C4-2B (cell line): ENCODE data around the gene RNF144A.

Experiments used
- ZFX ChIP-seq: fragments of 450-650 bp; IDR thresholded peaks from 2 replicates; pipeline ENCODE4 v1.6.1; 2017
- TF ChIP-seq, protein P1 (sequence below): fragments of 450-650 bp; conservative IDR thresholded peaks from 2 replicates; pipeline ENCODE4 v1.5.1; 2017; ENCODE audit warnings: mild to moderate bottlenecking

DNA sequence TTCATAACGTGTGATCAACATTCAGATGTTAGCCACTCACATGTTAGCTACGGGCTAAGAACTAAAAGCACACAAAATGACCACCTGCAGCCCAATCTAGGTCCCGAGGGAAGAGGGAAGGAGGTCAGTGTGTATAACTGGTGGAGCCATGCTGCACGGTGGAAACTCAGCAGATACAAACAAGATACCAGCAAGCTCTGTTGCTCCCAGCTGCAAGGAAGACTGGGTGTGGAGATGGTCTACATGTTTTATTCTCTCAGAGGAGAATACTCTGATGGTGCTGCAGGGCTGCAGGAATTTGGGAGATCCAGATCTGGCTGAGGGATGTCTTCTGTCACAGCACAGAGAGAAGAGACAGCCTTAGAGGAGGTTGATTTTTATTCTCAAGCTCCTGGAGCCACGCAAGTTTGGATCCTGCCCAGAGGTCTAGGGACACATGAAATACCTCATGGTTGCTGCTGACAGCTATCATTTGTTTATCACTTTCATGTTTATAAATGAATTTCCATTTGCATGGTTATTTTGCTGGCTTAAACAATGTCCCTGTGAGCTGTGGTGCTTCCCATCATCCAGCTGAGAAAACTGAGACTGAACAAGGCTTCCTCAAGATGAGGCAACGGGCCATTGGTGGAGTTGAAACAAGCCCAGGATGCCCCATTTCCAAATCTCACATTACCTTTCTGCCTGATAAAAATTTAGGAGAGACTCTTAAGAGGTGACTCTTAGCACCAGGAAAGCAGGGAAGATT is 30.9 kb downstream of the RNF144A start:
- TF ChIP-seq, protein P1, sequence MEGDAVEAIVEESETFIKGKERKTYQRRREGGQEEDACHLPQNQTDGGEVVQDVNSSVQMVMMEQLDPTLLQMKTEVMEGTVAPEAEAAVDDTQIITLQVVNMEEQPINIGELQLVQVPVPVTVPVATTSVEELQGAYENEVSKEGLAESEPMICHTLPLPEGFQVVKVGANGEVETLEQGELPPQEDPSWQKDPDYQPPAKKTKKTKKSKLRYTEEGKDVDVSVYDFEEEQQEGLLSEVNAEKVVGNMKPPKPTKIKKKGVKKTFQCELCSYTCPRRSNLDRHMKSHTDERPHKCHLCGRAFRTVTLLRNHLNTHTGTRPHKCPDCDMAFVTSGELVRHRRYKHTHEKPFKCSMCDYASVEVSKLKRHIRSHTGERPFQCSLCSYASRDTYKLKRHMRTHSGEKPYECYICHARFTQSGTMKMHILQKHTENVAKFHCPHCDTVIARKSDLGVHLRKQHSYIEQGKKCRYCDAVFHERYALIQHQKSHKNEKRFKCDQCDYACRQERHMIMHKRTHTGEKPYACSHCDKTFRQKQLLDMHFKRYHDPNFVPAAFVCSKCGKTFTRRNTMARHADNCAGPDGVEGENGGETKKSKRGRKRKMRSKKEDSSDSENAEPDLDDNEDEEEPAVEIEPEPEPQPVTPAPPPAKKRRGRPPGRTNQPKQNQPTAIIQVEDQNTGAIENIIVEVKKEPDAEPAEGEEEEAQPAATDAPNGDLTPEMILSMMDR: no peak
- TF ChIP-seq ZFX: no peak
